Measurements from ENCODE around the gene HTR5A.
"Not testable (repeated sequence)": the region's sequence is repeated elsewhere in the genome, so short reads cannot be mapped to it uniquely, and the experiment has no call there.

Gene HTR5A

DNA sequence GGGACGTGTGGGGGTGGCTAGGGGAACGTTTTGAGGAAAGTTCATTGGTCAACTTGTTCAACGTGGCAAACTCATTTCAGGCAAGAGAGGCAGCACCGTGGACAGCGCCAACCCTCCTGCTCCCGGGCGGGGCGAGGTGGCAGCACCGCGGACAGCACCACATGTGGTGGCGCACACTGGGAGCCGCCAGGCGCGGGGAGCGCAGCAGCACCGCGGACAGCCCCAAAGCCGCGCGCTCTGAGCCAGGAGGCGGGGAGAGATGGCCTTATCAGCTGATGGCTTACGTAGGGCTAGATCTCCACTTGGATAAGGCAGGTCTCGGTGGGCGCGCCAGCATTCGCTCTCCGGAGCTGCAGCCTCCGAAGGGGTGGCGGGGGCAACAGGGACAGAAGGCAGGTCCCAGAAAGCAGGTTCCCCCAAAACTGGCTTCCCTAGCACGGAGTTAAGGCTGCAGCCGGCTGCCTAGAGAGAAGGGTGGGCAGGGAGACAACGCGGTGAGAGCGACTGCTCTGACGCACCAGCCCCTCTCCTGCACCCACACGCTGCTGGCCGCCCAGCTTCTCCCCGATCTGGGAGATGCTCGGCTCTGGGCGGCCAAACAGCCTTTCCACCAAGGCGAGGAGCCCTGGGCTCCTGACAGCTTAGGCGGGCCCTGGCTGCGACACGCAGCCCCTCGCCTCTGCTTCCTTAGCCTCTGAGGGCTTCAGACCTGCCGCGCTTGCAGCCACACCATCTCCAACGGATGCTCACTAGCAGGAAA lies at the start of gene HTR5A:
HTR5A (plus strand) TSS at position 333 of the 760 bp plus-strand sequence. CDS start 576 bp downstream, outside the sequence.
- peak; percentile 77 for DNase-seq (ENCODE audit: low read depth)

DNA sequence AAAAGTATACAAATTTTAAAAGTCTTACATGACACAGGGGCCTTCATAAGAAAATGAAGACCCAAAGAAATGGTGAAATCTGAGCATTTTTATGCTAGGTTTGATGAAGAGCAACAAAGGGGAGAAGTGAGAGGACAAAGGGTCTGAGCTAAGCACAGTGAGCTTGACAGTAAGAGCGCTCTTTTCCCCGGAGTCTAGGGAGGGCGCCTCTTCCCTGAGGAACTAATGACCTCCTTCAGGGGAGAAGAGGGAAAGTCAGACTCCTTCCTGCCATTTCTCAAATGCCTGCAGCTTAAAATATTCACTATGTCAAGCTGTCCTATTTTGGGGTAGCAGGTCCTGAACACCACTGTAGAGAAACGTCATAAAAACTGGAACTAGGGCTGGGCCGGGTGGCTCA lies 49.1 kb upstream of the HTR5A start:
- no peak for DNase-seq (ENCODE audit: low read depth)

DNA sequence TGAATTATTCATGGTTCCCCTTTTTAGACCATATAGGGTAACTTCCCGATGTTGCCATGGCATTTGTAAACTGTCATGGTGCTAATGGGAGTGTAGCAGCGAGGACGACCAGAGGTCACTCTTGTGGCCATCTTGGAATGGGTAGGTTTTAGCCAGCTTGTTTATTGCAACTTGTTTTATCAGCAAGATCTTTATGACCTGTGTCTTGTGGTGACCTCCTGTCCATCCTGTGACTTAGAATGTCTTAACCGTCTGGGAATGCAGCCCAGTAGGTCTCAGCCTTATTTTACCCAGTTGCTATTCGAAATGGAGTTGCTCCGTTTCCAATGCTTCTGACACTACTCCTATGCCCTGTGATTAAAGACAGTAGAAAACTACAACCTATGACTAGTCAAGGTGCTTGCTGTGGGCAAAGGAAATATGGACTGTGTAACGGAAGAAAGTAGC lies 48.4 kb upstream of the HTR5A start:
- DNase-seq (ENCODE audit: low read depth): no peak

DNA sequence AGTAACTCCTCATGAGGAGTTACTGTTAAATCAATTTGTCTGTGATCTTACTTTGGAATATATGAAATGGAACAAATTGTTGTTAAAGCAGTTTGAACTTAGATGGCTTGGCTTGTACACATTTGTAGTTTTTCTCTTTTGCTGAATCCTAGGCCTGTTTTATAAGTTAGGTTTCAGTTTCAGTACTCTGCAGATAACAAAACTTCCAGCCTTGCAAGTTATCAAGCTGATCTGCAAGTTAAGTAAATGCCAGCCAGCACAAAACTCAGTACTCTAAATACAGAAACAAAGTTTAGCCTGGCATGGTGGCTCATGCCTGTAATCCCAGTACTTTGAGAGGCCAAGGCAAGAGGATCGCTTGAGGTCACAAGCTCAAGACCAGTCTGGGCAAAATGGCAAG lies 42.2 kb upstream of the HTR5A start:
- DNase-seq (ENCODE audit: low read depth): no peak

GRCh38 chr7:155032978-155033377 lies 37.1 kb upstream of the HTR5A start:
- DNase-seq (ENCODE audit: low read depth): no peak

DNA sequence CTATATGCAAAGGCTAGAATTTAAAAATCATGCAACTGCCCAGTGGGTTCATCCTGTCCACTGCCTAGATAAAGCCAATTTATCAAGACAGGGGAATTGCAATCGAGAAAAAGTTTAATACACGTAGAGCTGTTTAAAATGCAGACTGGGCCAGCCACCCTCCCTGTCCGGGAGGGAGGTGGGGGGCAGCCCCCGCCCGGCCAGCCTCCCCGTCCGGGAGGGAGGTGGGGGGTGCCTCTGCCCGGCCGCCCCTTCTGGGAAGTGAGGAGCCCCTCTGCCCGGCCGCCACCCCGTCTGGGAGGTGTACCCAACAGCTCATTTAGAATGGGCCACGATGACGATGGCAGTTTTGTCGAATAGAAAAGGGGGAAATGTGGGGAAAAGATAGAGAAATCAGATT lies 35.6 kb upstream of the HTR5A start:
- DNase-seq (ENCODE audit: low read depth): not testable (repeated sequence)

DNA sequence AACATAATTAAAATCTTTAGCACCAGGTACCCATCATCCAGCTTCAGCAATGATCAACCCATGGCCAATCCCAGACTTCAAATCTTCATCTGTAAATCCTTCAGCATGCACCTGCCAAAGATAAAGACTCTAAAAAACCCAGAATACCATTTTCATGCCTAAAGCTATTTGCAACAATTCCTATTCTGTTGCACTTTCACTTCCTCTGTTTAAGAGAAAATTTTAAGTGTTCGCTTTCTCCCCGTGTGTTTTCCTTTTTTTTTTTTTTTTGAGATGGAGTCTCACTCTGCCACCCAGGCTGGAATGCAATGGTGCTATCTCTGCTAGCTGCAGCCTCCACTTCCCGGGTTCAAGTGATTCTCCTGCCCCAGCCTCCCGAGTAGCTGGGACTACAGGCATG lies 31.8 kb upstream of the HTR5A start:
- DNase-seq (ENCODE audit: low read depth): no peak

DNA sequence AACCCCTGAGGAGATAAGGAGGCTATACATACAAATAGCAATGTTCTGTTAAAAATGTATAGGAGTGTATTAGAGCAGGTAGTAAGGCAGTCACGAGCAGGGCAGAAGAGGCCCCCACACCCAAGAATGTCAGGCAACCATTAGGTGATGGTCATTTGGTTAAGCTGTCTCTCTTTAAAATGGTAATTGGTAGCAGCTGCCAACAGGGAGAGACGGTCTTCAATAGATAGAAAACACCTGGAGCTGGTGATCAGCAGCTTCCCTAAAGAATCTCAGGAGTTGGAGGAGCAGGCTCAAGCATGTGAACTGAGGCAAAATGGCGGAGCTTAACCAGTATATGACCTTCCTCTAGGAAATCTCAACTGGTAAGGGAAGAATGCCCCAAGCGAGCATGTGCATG lies 26.4 kb upstream of the HTR5A start:
- DNase-seq (ENCODE audit: low read depth): no peak

DNA sequence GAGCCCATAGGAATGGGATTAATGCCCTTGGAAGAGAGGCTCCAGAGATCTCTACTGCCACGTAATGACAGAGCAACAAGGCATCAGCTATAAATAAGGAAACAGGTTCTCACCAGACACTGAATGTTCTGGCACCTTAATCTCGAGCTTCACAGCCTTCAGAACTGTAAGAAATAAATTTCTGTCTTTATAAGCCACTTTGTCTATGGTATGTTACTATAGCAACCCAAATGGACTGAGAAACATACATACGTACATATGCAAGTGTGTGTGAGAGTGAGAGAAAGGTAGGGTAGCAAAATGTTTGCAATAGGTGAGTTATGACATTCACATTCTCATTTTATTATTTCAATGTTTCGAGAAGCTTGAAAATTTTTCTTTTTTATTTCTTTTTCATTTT lies 22.1 kb upstream of the HTR5A start:
- DNase-seq (ENCODE audit: low read depth): no peak

DNA sequence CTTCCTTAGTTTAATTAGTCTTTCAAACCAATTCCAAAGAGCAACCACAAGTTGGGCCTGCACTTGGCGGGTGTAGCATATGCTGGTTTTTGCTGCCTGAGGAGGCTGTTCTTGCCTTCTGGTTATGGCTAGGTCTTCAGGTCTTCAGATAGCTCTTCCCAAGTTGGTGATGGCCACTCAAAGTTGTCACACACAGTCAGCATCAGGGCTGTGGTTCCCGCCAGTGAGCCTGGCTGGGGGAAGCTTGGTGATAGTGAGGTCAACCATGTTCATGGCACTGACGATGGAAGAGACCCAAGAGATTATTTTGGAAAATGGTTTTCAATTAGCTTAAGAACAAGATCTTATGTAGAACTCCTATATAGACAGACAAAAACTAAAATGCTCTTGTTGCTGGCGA lies 18.8 kb upstream of the HTR5A start:
- DNase-seq (ENCODE audit: low read depth): no peak

- DNase-seq (ENCODE audit: low read depth): no peak
Measured at GRCh38 chr7:155053002-155053401, 17.1 kb upstream of the HTR5A start.

DNA sequence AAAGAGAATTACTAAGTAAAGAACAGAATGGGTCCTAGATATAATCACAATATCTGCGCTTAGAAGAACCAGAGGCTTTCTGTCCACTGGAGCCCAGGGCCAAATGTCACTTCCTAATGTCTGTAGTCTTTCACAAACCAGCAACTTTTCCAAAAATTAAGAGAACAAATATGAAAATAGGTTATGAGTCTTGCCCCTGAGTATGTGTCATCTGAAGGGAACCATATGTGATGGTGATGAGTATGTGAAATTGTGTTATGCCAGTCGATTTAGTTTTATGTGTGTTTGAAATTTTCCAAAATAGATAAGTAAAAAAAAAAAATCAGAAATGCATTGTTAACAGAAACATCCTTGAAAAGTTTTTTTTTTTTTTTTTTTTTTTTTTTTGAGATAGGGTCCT lies 15.4 kb upstream of the HTR5A start:
- no peak for DNase-seq (ENCODE audit: low read depth)

DNA sequence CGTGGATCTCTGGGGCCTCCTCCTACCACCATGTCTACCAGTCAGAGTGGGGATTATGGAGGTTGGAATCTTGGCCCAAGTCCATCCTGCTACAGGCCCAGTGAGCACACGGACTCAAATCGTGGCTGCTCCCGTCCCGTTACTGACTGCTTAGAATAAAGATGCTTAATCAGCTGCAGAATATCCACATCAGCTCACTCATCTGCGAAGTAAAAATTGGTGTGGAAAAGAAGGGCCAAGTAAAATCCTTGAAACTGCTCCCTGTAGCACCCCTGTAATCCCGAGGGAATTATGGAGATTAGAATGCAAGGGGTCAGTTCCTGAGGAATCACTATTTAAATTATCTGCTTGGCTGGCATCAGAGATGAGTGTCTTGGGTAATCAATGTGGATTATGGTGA lies 13.0 kb upstream of the HTR5A start:
- no peak for DNase-seq (ENCODE audit: low read depth)

DNA sequence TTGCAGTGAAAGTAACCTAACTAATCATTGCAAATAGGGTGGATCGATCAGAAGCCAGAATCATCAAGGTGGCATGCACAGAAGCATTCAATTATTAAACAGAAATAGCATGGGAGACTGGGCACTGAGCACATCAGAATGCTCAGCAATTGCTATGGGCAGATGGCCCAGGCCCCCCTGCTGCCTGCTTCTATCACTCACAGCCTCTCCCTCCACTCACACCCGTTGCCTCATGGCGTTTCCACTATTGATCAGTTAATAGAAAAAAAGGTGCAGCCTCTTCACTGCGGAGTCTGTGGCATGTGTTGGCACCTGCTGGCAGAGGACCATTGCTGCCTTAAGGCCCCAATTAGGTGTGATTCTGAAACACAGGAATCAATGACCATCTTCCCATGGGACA lies 11.2 kb upstream of the HTR5A start:
- no peak for DNase-seq (ENCODE audit: low read depth)

DNA sequence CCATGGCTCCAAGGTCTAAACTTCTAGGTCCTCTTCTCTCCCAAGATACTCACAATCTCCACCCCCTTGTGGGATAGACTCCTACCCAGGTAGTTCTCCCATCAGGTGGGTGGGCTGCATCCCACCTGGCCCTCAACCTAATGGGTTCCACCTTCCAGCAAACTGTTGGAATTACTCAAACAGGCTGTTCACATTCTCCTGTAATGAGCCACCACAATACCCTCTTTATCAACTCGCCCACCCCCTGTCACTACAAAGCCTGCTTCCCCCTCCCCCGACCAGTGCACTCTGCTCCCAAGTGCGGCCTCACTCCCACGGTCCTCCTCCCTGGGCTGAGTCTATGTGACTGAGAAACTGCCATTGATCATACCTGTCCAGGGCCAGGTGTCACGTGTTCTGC lies 10.4 kb upstream of the HTR5A start:
- no peak for DNase-seq (ENCODE audit: low read depth)

GRCh38 chr7:155062411-155062810 lies 7.7 kb upstream of the HTR5A start:
- no peak for DNase-seq (ENCODE audit: low read depth)

DNA sequence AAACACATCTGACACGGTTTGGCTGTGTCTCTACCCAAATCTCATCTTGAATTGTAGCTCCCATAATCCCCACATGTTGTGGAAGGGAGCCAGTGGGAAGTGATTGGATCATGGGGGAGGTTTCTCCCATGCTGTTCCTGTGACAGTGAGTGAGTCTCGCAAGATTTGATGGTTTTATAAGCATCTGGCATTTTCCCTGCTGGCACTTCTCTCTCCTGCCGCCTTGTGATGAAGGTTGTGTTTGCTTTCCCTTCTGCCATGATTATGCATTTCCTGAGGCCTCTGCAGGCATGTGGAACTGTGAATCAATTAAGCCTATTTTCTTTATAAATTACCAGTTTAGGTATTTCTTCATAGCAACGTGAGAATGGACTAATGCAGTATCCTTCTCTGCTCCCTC lies 5.9 kb upstream of the HTR5A start:
- no peak for DNase-seq (ENCODE audit: low read depth)

- peak; percentile 80 for DNase-seq (ENCODE audit: low read depth)
Measured at GRCh38 chr7:155066417-155066950, 3.6 kb upstream of the HTR5A start.

- no peak for DNase-seq (ENCODE audit: low read depth)
Measured at GRCh38 chr7:155071121-155071651, 1.1 kb downstream of the HTR5A start.

- no peak for DNase-seq (ENCODE audit: low read depth)
Measured at GRCh38 chr7:155071916-155072571, 1.9 kb downstream of the HTR5A start.

DNA sequence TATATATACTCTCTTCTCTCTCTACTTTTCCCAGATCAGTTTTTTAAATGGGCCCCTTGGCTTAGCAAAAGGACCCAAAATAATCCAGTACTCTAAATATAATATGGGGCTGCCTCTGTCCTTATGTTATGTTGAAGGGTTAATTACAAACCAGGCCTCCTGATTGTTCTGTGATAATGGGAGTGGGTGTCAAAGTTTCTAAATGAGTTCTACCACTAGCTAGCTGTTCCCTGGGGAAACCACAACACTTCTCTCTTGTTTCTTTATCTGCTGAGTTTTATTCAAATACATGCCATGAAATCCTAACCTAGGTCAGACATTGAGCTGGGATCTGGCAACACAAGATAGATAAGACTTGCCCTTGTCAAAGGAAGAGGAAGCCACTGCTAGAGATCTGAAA lies 3.8 kb downstream of the HTR5A start:
- no peak for DNase-seq (ENCODE audit: low read depth)

DNA sequence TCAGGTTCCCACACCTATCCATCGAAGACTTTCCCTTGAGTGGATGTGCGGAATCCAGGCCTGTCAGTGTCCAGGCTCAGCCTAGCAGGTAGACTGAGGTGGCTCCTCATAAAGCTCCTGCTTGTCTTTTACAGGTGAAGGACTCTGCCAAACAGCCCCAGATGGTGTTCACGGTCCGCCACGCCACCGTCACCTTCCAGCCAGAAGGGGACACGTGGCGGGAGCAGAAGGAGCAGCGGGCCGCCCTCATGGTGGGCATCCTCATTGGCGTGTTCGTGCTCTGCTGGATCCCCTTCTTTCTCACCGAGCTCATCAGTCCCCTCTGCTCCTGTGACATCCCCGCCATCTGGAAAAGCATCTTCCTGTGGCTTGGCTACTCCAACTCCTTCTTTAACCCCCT lies 13.9 kb downstream of the HTR5A start:
- DNase-seq (ENCODE audit: low read depth): no peak

GRCh38 chr7:155084969-155085368 lies 14.8 kb downstream of the HTR5A start:
- no peak for DNase-seq (ENCODE audit: low read depth)

Data from fibroblast of gingiva (primary cell).